ENCODE measurements around the gene RND2. TPM values are rescaled to one million over a fixed set of nuclear protein-coding genes. Genes with fewer than 3 reads are reported as not detected.
A peak's percentile ranks its signal among the peaks of the same experiment; 100 is the strongest.

Gene RND2
- total and polyA plus RNA-seq, 5 donors from 2014 or later, result 0.05 to 0.18 (median 0.08) TPM; not detected in 2

DNA sequence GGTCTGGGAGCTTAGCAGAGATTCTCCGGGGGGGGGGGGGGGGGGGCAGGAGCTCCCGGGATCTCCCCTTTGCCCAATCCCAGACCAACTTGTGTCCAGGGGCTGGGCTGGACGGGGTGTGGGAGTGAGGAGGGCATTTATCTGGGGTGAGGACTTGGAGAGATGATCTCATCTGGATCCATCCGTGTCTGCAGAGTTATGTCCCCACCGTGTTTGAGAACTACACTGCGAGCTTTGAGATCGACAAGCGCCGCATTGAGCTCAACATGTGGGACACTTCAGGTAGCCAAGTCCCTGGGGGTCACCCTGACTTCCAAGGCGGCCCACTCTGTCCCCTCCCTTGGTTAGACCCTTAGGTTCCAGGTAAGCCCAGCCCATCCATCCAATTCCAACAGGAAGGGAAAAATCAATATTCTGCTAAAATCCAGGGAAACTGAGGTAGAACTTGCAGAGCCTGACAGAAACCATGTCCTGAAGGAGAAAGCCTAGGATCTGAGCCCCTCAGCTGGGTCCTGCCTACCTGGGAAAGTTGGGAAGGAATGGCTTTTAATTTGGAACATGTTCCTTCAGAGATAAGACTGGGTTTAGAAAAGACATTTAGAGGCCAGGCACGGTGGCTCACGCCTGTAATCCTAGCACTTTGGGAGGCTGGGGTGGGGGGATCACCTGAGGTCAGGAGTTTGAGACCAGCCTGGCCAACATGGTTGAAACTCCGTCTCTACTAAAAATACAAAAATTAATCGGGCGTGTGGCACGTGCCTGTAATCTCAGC is 921 bp downstream of the RND2 start:
- Histone ChIP-seq H3K36me3 (ENCODE audit: control insufficient read depth, insufficient read depth, low read length) (no peaks in the 10 kb centered on the region), H3K4me3 (ENCODE audit: low read depth, low read length) (no peak overlapping the region), H3K9me3 (ENCODE audit: control insufficient read depth in 2 of 2, low read length in 2 of 2) (no peaks in the 10 kb centered on the region), H3K27me3 (ENCODE audit: control insufficient read depth, insufficient read depth, low read length) (no peaks in the 10 kb centered on the region), H3K4me1 (ENCODE audit: control insufficient read depth, insufficient read depth, low read length, poor library complexity, severe bottlenecking) (peaks cover 23% of the 10 kb centered on the region), H3K27ac (ENCODE audit: insufficient read depth, low read length, poor library complexity, severe bottlenecking) (no peak overlapping the region)
- DNase-seq (no peak), ATAC-seq (ENCODE audit: low read depth in 2 of 2) (no peak)
- Mint-ChIP-seq H3K27ac (peak overlapping the region in 1 of 3 donors; percentile 73), H3K27me3 (no peaks in the 10 kb centered on the region), H3K4me3 (peak overlapping the region; percentile 66 to 84 (median 74)), H3K36me3 (no peaks in the 10 kb centered on the region), H3K9me3 (no peaks in the 10 kb centered on the region), H3K4me1 (peaks cover 0 to 19% (median 9%) of the 10 kb centered on the region in 4 donors)

- no peak for DNase-seq
- Histone ChIP-seq H3K36me3 (ENCODE audit: control insufficient read depth, insufficient read depth, low read length) (no peaks in the 10 kb centered on the region), H3K9me3 (ENCODE audit: control insufficient read depth in 2 of 2, low read length in 2 of 2) (no peaks in the 10 kb centered on the region), H3K4me1 (ENCODE audit: control insufficient read depth, insufficient read depth, low read length, poor library complexity, severe bottlenecking) (peaks cover 22% of the 10 kb centered on the region), H3K27me3 (ENCODE audit: control insufficient read depth, insufficient read depth, low read length) (no peaks in the 10 kb centered on the region), H3K4me3 (ENCODE audit: low read depth, low read length) (no peak overlapping the region), H3K27ac (ENCODE audit: insufficient read depth, low read length, poor library complexity, severe bottlenecking) (no peak overlapping the region)
- Mint-ChIP-seq H3K27ac (peak overlapping the region in 1 of 3 donors; percentile 73), H3K4me1 (peaks cover 0 to 16% (median 9%) of the 10 kb centered on the region in 4 donors), H3K36me3 (no peaks in the 10 kb centered on the region), H3K9me3 (no peaks in the 10 kb centered on the region), H3K27me3 (no peaks in the 10 kb centered on the region), H3K4me3 (peak overlapping the region; percentile 56 to 77 (median 72))
- no peak for ATAC-seq (ENCODE audit: low read depth in 2 of 2)
These were observed 1.6 kb downstream of the RND2 start for GRCh38 chr17:43026595-43026994.

DNA sequence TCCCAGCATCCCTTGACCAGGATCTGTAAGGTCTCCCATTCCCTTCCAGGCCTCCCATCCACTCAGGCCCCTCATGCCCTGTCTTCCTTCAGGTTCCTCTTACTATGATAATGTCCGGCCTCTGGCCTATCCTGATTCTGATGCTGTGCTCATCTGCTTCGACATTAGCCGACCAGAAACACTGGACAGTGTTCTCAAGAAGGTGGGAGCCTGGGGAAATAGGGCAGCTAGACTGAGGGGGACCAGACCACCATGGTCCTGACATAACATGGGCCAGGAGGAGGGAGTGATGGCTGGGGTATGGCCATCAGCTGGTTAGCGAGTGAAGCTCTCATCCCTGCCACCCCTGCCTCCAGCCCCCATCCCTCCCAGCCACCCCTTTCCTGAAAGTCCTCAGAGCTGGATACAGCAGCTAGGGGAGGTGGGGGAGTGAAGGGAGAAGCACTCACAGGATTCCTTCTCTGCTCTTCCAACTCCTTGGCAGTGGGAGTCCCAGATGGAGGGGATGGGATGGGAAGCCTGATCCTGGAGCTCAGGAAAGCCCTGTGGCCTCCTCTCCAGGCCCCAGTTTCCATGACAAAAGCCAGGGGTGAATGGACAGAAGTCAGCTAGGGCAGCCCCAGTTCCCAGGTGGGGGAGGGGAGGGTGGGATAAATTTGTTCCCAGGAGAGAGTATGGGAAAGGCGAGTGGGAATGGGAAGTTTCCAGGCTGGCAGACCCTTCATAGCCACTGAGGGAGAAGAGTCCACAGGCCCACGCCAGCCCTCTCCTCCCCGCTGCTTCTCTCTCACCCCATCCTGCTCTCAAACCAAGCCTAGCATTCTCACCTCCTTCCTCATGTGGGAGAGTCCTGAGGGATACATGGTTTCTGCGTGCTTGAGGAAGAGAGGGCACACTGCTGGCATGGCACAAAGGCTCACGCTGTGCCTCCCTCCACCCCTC is 2.3 kb downstream of the RND2 start:
- no peaks in the 10 kb centered on the region for H3K27me3 ChIP-seq (ENCODE audit: control insufficient read depth, insufficient read depth, low read length)
- Mint-ChIP-seq H3K27ac (peak overlapping the region in 1 of 3 donors; percentile 65), H3K27me3 (no peaks in the 10 kb centered on the region), H3K4me1 (peaks cover 0 to 16% (median 8%) of the 10 kb centered on the region in 4 donors), H3K4me3 (peak overlapping the region; percentile 59 to 77 (median 72)), H3K9me3 (no peaks in the 10 kb centered on the region), H3K36me3 (no peaks in the 10 kb centered on the region)
- H3K27ac ChIP-seq (ENCODE audit: insufficient read depth, low read length, poor library complexity, severe bottlenecking), result no peak overlapping the region
- ATAC-seq (ENCODE audit: low read depth in 2 of 2), result no peak
- H3K4me3 ChIP-seq (ENCODE audit: low read depth, low read length), result no peak overlapping the region
- peaks cover 20% of the 10 kb centered on the region for H3K4me1 ChIP-seq (ENCODE audit: control insufficient read depth, insufficient read depth, low read length, poor library complexity, severe bottlenecking)
- no peak for DNase-seq
- no peaks in the 10 kb centered on the region for H3K9me3 ChIP-seq (ENCODE audit: control insufficient read depth in 2 of 2, low read length in 2 of 2)
- no peaks in the 10 kb centered on the region for H3K36me3 ChIP-seq (ENCODE audit: control insufficient read depth, insufficient read depth, low read length)

- Histone ChIP-seq H3K27ac (ENCODE audit: insufficient read depth, low read length, poor library complexity, severe bottlenecking) (no peak overlapping the region), H3K27me3 (ENCODE audit: control insufficient read depth, insufficient read depth, low read length) (no peaks in the 10 kb centered on the region), H3K4me1 (ENCODE audit: control insufficient read depth, insufficient read depth, low read length, poor library complexity, severe bottlenecking) (peaks cover 16% of the 10 kb centered on the region), H3K36me3 (ENCODE audit: control insufficient read depth, insufficient read depth, low read length) (no peaks in the 10 kb centered on the region), H3K4me3 (ENCODE audit: low read depth, low read length) (no peak overlapping the region), H3K9me3 (ENCODE audit: control insufficient read depth in 2 of 2, low read length in 2 of 2) (no peaks in the 10 kb centered on the region)
- Mint-ChIP-seq H3K4me1 (peaks cover 0 to 16% (median 8%) of the 10 kb centered on the region in 4 donors), H3K27me3 (no peaks in the 10 kb centered on the region), H3K27ac (peak overlapping the region in 2 of 3 donors; percentile 14 to 34), H3K9me3 (no peaks in the 10 kb centered on the region), H3K36me3 (no peaks in the 10 kb centered on the region), H3K4me3 (peak overlapping the region in 2 of 4 donors; percentile 39 to 90)
- ATAC-seq (ENCODE audit: low read depth in 2 of 2), result no peak
- DNase-seq, result no peak
These were observed 3.3 kb downstream of the RND2 start for GRCh38 chr17:43028221-43028861.

- H3K4me3 ChIP-seq (ENCODE audit: low read depth, low read length), result no peak overlapping the region
- H3K4me1 Mint-ChIP-seq, result peaks cover 0 to 6% (median 1%) of the 10 kb centered on the region in 4 donors
- H3K9me3 Mint-ChIP-seq, result no peaks in the 10 kb centered on the region
- ATAC-seq (ENCODE audit: low read depth in 2 of 2) (no peak), DNase-seq (no peak)
- H3K27ac Mint-ChIP-seq, result no peak overlapping the region
- H3K9me3 ChIP-seq (ENCODE audit: control insufficient read depth in 2 of 2, low read length in 2 of 2), result no peaks in the 10 kb centered on the region
- no peak overlapping the region for H3K27ac ChIP-seq (ENCODE audit: insufficient read depth, low read length, poor library complexity, severe bottlenecking)
- H3K4me1 ChIP-seq (ENCODE audit: control insufficient read depth, insufficient read depth, low read length, poor library complexity, severe bottlenecking), result peaks cover 3% of the 10 kb centered on the region
- H3K36me3 ChIP-seq (ENCODE audit: control insufficient read depth, insufficient read depth, low read length), result no peaks in the 10 kb centered on the region
- H3K36me3 Mint-ChIP-seq, result no peaks in the 10 kb centered on the region
- H3K4me3 Mint-ChIP-seq, result peak overlapping the region in 1 of 4 donors; percentile 80
- no peaks in the 10 kb centered on the region for H3K27me3 ChIP-seq (ENCODE audit: control insufficient read depth, insufficient read depth, low read length)
- H3K27me3 Mint-ChIP-seq, result no peaks in the 10 kb centered on the region
These were observed 5.2 kb downstream of the RND2 start for GRCh38 chr17:43030137-43030767.

GRCh38 chr17:43031666-43032065 is 6.6 kb downstream of the RND2 start:
- Mint-ChIP-seq H3K27ac (no peak overlapping the region), H3K36me3 (no peaks in the 10 kb centered on the region), H3K4me3 (no peak overlapping the region), H3K27me3 (no peaks in the 10 kb centered on the region), H3K4me1 (peaks cover 0 to 6% (median 0%) of the 10 kb centered on the region in 4 donors), H3K9me3 (no peaks in the 10 kb centered on the region)
- no peaks in the 10 kb centered on the region for H3K9me3 ChIP-seq (ENCODE audit: control insufficient read depth in 2 of 2, low read length in 2 of 2)
- no peaks in the 10 kb centered on the region for H3K36me3 ChIP-seq (ENCODE audit: control insufficient read depth, insufficient read depth, low read length)
- H3K4me1 ChIP-seq (ENCODE audit: control insufficient read depth, insufficient read depth, low read length, poor library complexity, severe bottlenecking), result no peaks in the 10 kb centered on the region
- no peak overlapping the region for H3K4me3 ChIP-seq (ENCODE audit: low read depth, low read length)
- no peak for DNase-seq
- H3K27ac ChIP-seq (ENCODE audit: insufficient read depth, low read length, poor library complexity, severe bottlenecking), result no peak overlapping the region
- ATAC-seq (ENCODE audit: low read depth in 2 of 2), result no peak
- H3K27me3 ChIP-seq (ENCODE audit: control insufficient read depth, insufficient read depth, low read length), result no peaks in the 10 kb centered on the region

Data from CD4-positive, CD25-positive, alpha-beta regulatory T cell (primary cell).